GM12865 (cell line): ENCODE measurements around the gene LYRM7.
"Not testable (repeated sequence)": the region's sequence is repeated elsewhere in the genome, so short reads cannot be mapped to it uniquely, and the experiment has no call there.

Experiments
- DNase-seq: peaks from one replicate; pipeline ENCODE4 v3.0.0; 2010; ENCODE audit warnings: low read depth
- H3K4me3 ChIP-seq: 2 replicates; pipeline ENCODE4 v1.5.1; 2011; ENCODE audit warnings: mild to moderate bottlenecking, low read depth, low read length, control low read depth
- CTCF ChIP-seq: IDR thresholded peaks from 2 replicates; pipeline ENCODE4 v1.5.1; 2011; ENCODE audit warnings: low read length, control low read depth, low read depth, inconsistent platforms; ENCODE audit not compliant: insufficient read depth; ENCODE audit errors: missing control alignments

The LYRM7 gene

GRCh38 chr5:131182839-131183238 is 12.1 kb downstream of the LYRM7 start:
- no peak for DNase-seq
- no peak for TF ChIP-seq CTCF
- no peak overlapping the region for H3K4me3 ChIP-seq

GRCh38 chr5:131185523-131186104 is 14.9 kb downstream of the LYRM7 start:
- DNase-seq = no peak
- H3K4me3 ChIP-seq = no peak overlapping the region
- TF ChIP-seq CTCF = no peak

- no peak for DNase-seq
- no peak overlapping the region for H3K4me3 ChIP-seq
- TF ChIP-seq CTCF = no peak
Measured at GRCh38 chr5:131186561-131187256, 16.0 kb downstream of the LYRM7 start.

GRCh38 chr5:131193106-131193505 is 22.4 kb downstream of the LYRM7 start:
- TF ChIP-seq CTCF = no peak
- DNase-seq = no peak
- no peak overlapping the region for H3K4me3 ChIP-seq

GRCh38 chr5:131193897-131194296 is 23.2 kb downstream of the LYRM7 start:
- not testable (repeated sequence) for DNase-seq

GRCh38 chr5:131194725-131195124 is 24.0 kb downstream of the LYRM7 start:
- DNase-seq = no peak
- TF ChIP-seq CTCF = no peak
- no peak overlapping the region for H3K4me3 ChIP-seq

More at GRCh38 chr5:131193897-131194296, 23.2 kb downstream of the LYRM7 start:
- H3K4me3 ChIP-seq = not testable (repeated sequence)

GRCh38 chr5:131195696-131196095 is 25.0 kb downstream of the LYRM7 start:
- no peak overlapping the region for H3K4me3 ChIP-seq
- DNase-seq = no peak
- no peak for TF ChIP-seq CTCF
